ENCODE data around the gene EFNB2. TPM values are rescaled to one million over a fixed set of nuclear protein-coding genes. Genes with fewer than 3 reads are reported as not detected.

The EFNB2 gene
- total RNA-seq, 4 donors from 2014 or later = 17.1 to 45.4 (median 28.3) TPM

DNA sequence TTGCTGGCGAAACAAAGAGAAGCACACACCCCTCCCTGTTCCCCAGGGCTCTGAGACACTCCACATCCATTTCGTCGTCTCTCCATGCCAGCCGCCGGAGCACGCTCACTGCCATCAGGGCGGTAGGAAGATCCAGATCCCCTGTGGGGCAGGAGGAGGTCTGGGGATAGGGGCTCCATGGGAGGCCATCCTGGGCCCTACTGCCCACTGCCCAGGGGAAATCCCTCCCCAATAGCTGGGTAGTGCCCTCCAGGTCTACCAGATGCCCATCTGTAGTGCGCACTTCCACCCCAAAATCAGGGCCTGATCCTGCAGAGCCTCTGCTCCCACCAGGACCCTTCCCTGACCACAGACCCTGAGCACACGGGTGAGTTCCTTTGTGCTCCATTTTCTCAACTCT, 80.3 kb downstream of the EFNB2 start:
- Histone ChIP-seq H3K27ac (no peak overlapping the region), H3K9me3 (no peaks in the 10 kb centered on the region), H3K27me3 (no peaks in the 10 kb centered on the region), H3K4me3 (no peak overlapping the region), H3K36me3 (no peaks in the 10 kb centered on the region), H3K4me1 (no peaks in the 10 kb centered on the region)
- 95% methylated on average over 9 of the region's 9 CpGs for whole genome bisulfite sequencing
- TF ChIP-seq POLR2A (IDR thresholded peaks at IDR 0.05) (no peak), POLR2AphosphoS5 (IDR thresholded peaks at IDR 0.05) (no peak), EP300 (IDR thresholded peaks at IDR 0.05) (no peak)
- TF ChIP-seq, protein P1, sequence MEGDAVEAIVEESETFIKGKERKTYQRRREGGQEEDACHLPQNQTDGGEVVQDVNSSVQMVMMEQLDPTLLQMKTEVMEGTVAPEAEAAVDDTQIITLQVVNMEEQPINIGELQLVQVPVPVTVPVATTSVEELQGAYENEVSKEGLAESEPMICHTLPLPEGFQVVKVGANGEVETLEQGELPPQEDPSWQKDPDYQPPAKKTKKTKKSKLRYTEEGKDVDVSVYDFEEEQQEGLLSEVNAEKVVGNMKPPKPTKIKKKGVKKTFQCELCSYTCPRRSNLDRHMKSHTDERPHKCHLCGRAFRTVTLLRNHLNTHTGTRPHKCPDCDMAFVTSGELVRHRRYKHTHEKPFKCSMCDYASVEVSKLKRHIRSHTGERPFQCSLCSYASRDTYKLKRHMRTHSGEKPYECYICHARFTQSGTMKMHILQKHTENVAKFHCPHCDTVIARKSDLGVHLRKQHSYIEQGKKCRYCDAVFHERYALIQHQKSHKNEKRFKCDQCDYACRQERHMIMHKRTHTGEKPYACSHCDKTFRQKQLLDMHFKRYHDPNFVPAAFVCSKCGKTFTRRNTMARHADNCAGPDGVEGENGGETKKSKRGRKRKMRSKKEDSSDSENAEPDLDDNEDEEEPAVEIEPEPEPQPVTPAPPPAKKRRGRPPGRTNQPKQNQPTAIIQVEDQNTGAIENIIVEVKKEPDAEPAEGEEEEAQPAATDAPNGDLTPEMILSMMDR (IDR thresholded peaks at IDR 0.05) = no peak
- no peak for DNase-seq (ENCODE audit: low spot score in 2 of 2)

DNA sequence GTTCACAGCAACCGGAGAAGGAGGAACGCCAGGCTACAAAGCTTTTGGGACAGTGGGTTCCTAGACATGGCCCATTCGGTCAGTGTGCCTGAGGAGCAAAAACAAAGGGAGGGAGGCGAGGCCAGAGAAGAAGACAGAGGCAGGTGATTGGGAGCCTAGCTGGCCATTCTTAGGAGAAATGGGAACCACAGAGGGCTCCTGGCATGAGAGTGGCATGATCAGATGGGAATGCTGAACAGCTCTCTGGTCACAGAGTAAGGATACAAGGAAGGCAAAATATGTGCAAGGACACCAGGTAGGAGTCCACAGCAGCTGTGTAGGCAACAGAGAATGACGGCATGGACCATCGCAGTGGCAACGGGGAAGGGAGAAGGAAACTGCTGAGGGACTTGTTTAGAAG, 82.4 kb downstream of the EFNB2 start:
- H3K27ac ChIP-seq = no peak overlapping the region
- TF ChIP-seq POLR2A (IDR thresholded peaks at IDR 0.05) = no peak
- no peak for TF ChIP-seq POLR2AphosphoS5 (IDR thresholded peaks at IDR 0.05)
- TF ChIP-seq, protein P1 (IDR thresholded peaks at IDR 0.05) = no peak
- no peak for TF ChIP-seq EP300 (IDR thresholded peaks at IDR 0.05)
- H3K36me3 ChIP-seq = no peaks in the 10 kb centered on the region
- no peak for DNase-seq (ENCODE audit: low spot score in 2 of 2)
- WGBS = 97% methylated on average over 7 of the region's 7 CpGs
- H3K9me3 ChIP-seq = no peaks in the 10 kb centered on the region
- no peaks in the 10 kb centered on the region for H3K4me1 ChIP-seq
- H3K27me3 ChIP-seq = no peaks in the 10 kb centered on the region
- H3K4me3 ChIP-seq = no peak overlapping the region

DNA sequence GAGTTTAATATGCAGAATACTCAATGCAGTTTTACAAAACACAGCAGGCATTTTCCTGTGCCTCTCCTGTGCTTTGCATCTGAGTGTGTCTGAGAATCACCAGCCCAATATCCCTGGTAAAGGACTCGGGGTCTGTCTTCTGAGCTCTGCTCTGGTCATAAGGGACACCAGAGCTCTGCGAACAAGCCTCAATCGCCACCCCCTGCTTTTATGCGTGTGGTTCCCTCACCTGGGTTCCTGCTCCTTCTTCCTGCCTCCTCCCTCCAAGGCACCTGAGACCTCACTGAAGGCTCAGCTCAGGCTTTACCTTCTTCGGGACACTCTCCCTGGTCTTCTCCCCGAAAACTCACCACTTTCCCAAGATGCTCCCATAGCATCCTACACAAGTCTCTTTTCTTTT, 84.5 kb downstream of the EFNB2 start:
- no peaks in the 10 kb centered on the region for H3K4me1 ChIP-seq
- no peaks in the 10 kb centered on the region for H3K27me3 ChIP-seq
- no peak for DNase-seq (ENCODE audit: low spot score in 2 of 2)
- no peaks in the 10 kb centered on the region for H3K36me3 ChIP-seq
- no peak overlapping the region for H3K4me3 ChIP-seq
- TF ChIP-seq POLR2AphosphoS5 (IDR thresholded peaks at IDR 0.05) (no peak), EP300 (IDR thresholded peaks at IDR 0.05) (no peak), POLR2A (IDR thresholded peaks at IDR 0.05) (no peak)
- TF ChIP-seq, protein P1 (IDR thresholded peaks at IDR 0.05) = no peak
- no peak overlapping the region for H3K27ac ChIP-seq
- WGBS = 91% methylated on average over 6 of the region's 6 CpGs
- no peaks in the 10 kb centered on the region for H3K9me3 ChIP-seq

DNA sequence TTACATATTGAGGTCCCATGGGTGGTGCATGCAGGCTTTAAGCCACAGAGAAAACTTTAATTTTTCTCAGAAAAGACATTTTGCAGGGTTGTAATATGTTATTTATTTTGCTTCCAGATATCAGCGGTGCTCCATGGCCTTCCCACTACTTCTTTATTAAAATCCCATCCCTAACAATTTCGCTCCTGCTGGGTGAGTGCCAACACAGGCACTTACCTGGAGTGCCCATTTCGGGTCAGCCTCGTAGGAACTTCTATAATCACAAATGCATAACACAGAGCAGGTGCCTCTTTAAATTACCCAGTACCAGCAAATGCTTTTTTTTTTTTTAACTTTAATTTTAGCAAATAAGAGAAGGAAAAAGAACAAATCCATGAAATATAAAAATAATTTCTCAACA, 86.4 kb downstream of the EFNB2 start:
- TF ChIP-seq POLR2AphosphoS5 (IDR thresholded peaks at IDR 0.05) = no peak
- TF ChIP-seq POLR2A (IDR thresholded peaks at IDR 0.05) = no peak
- TF ChIP-seq, protein P1 (IDR thresholded peaks at IDR 0.05) = no peak
- TF ChIP-seq EP300 (IDR thresholded peaks at IDR 0.05) = no peak
- no peaks in the 10 kb centered on the region for H3K4me1 ChIP-seq
- no peaks in the 10 kb centered on the region for H3K27me3 ChIP-seq
- no peak overlapping the region for H3K27ac ChIP-seq
- WGBS = 92% methylated on average over 4 of the region's 4 CpGs
- no peak for DNase-seq (ENCODE audit: low spot score in 2 of 2)
- H3K4me3 ChIP-seq = no peak overlapping the region
- H3K9me3 ChIP-seq = no peaks in the 10 kb centered on the region
- H3K36me3 ChIP-seq = no peaks in the 10 kb centered on the region

DNA sequence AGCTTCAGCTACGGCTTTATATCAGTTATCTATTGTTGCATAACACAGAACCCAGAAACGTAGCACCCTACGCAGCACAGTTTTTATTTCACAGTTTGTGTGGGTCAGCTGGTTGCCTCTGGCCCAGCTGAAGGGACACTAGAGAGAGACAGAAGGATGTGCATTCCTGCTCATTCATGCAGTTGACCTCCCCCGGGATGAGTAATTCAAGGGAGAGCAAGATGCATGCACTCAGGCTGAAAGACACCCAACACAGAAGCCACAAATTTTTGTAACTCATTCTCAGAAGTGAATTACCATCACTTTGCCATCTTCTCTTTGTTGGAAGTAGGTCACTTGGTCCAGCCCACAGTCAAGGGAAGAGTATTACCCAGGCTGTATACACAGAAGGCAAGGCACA, 89.5 kb downstream of the EFNB2 start:
- no peak overlapping the region for H3K27ac ChIP-seq
- no peaks in the 10 kb centered on the region for H3K27me3 ChIP-seq
- H3K4me3 ChIP-seq = no peak overlapping the region
- H3K4me1 ChIP-seq = no peaks in the 10 kb centered on the region
- H3K9me3 ChIP-seq = no peaks in the 10 kb centered on the region
- no peak for TF ChIP-seq POLR2AphosphoS5 (IDR thresholded peaks at IDR 0.05)
- TF ChIP-seq EP300 (IDR thresholded peaks at IDR 0.05) = no peak
- TF ChIP-seq, protein P1 (IDR thresholded peaks at IDR 0.05) = no peak
- TF ChIP-seq POLR2A (IDR thresholded peaks at IDR 0.05) = no peak
- no peak for DNase-seq (ENCODE audit: low spot score in 2 of 2)
- no peaks in the 10 kb centered on the region for H3K36me3 ChIP-seq
- 93% methylated on average over 4 of the region's 4 CpGs for WGBS
